ENCODE measurements around the gene IFI44L.

The IFI44L gene

DNA sequence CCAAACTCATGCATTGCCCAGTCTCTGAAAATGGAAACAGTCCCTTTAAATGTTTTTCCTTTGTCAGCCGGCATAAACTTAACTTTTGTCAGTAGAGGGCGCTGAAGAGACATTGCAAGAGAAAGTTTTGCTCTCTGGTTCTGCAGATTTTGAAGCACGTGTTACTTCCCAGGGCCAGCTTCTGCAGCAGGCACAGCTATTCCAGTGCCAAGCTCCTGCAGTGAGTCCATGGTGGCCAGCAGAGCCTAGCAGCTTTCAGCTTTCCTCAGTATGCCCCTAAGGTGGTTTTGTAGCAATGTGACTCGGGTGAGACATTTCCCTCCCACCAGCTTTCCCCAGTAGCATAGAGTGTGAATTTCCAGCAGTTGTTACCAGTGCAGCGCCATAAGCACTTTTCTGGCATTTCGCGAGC lies 2.6 kb upstream of the IFI44L start:
- peak; percentile 75 for DNase-seq (ENCODE audit: low read depth)
- TF ChIP-seq, protein P1, sequence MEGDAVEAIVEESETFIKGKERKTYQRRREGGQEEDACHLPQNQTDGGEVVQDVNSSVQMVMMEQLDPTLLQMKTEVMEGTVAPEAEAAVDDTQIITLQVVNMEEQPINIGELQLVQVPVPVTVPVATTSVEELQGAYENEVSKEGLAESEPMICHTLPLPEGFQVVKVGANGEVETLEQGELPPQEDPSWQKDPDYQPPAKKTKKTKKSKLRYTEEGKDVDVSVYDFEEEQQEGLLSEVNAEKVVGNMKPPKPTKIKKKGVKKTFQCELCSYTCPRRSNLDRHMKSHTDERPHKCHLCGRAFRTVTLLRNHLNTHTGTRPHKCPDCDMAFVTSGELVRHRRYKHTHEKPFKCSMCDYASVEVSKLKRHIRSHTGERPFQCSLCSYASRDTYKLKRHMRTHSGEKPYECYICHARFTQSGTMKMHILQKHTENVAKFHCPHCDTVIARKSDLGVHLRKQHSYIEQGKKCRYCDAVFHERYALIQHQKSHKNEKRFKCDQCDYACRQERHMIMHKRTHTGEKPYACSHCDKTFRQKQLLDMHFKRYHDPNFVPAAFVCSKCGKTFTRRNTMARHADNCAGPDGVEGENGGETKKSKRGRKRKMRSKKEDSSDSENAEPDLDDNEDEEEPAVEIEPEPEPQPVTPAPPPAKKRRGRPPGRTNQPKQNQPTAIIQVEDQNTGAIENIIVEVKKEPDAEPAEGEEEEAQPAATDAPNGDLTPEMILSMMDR (IDR thresholded peaks at IDR 0.05; ENCODE audit: low read depth, low read length, missing control alignments): peak; percentile 81
- no peak overlapping the region for H3K4me3 ChIP-seq (ENCODE audit: low read depth, low read length)

DNA sequence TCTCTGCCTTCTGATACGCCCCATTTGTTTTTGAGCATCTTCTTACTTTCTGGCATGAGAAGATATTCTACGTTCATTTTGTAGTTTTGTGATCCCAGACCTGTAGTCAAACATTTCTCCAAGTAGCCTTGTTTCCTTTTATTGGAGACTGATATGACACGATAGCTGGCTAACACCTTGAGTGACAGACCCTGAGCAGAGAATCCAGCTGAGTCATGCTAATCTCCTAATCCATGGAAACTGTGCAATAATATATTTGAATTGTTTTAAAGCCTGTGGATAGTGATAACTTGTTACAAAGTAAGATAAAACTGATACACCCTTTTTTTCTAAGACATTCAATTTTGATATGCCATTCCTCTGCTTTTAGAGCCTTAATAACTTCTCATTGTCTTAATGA lies 1.2 kb upstream of the IFI44L start:
- DNase-seq (ENCODE audit: low read depth): no peak
- TF ChIP-seq, protein P1 (IDR thresholded peaks at IDR 0.05; ENCODE audit: low read depth, low read length, missing control alignments): no peak
- H3K4me3 ChIP-seq (ENCODE audit: low read depth, low read length): no peak overlapping the region

DNA sequence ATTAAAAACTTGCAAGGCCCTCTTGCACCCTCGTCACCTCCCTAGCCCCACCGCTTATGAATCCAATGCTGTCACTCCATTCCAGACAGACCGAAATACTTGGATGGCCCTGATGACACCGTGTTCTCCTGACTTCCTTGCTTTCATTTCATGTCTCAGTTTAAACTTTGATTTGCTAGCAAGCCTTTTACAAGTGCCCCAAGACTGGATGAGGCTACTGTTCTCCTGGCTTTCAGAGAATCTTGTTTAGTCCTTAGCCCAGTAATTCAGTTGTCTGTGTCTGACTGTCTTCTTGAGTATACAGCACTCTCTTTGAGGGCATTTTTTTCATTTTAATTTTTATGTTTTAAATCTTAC lies 824 bp upstream of the IFI44L start:
- DNase-seq (ENCODE audit: low read depth): no peak
- no peak overlapping the region for H3K4me3 ChIP-seq (ENCODE audit: low read depth, low read length)
- TF ChIP-seq, protein P1 (IDR thresholded peaks at IDR 0.05; ENCODE audit: low read depth, low read length, missing control alignments): no peak

DNA sequence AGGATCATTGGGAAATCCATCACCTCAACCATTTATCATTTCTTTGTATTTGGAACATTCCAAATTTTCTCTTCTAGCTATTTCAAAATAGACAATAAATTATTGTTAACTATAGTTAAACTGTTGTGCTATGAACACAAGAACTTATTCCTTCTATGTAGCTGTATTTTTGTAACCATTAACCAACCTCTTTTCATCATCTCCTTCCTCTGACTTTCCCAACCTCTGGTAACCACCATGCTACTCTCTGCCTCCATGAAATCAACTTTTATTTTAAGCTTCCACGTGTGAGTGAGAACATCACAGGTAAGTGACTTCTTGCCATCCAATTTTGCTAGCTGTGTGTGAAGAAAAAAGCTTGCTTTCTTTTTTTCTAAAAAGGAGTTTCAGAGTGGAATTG lies 418 bp downstream of the IFI44L start:
- H3K4me3 ChIP-seq (ENCODE audit: low read depth, low read length): peak overlapping the region; percentile 68
- no peak for DNase-seq (ENCODE audit: low read depth)
- TF ChIP-seq, protein P1 (IDR thresholded peaks at IDR 0.05; ENCODE audit: low read depth, low read length, missing control alignments): no peak

DNA sequence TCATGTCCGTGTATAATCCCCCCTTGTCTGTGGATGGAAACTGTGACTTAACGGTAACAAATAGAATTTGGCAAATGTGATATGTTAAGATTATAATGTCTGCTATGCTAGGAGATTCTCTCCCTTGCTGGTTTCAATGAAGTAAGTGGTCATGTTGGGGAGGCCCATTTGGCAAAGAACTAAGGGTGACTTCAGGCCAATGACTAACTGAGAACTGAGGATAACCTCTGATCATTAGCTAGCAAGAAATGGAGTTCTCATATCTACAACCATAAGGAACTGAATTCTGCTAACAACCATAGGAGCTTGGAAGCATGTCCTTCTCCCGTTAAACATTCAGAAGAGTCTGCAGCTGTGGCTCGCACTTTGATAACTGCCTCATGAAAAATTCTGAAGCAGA lies 2.3 kb downstream of the IFI44L start:
- TF ChIP-seq, protein P1 (IDR thresholded peaks at IDR 0.05; ENCODE audit: low read depth, low read length, missing control alignments): no peak
- H3K4me3 ChIP-seq (ENCODE audit: low read depth, low read length): peak overlapping the region; percentile 68
- no peak for DNase-seq (ENCODE audit: low read depth)

DNA sequence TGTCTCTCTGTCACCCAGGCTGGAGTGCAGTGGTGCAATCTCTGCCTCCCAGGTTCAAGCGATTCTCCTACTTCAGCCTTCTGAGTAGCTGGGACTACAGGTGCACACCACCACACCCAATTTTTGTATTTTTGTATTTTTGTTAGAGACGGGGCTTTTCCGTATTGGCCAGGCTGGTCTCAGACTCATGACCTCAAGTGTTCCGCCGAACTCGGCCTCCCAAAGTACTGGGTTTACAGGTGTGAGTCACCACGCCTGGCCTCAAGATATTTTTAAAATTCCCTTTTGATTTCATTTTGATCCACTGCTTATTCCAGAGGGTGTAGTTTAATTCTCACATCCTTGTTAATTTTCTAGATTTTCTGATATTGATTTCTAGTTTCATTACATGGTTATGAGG lies 3.8 kb downstream of the IFI44L start:
- DNase-seq (ENCODE audit: low read depth): no peak
- TF ChIP-seq, protein P1 (IDR thresholded peaks at IDR 0.05; ENCODE audit: low read depth, low read length, missing control alignments): no peak
- peak overlapping the region; percentile 68; the same call in 1 of the 2 replicates for H3K4me3 ChIP-seq (ENCODE audit: low read depth, low read length)

DNA sequence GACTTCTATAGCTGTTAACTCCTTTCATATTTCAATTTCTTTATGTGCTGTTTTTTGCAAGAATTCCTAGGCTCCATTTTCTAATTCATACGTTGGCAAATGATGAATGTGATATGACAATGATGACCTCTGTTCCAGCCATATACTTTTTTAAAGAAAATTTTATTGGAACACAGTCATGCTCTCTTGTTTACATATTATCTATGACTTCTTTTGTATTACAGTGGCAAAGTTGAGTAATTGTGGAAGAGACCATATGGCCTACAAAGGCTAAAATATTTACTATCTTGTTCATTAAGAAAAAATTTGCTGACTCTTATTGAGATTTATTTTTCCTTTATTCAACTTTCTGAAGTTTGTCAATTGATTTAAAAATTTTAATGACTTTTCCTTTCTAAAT lies 7.1 kb downstream of the IFI44L start:
- TF ChIP-seq, protein P1 (IDR thresholded peaks at IDR 0.05; ENCODE audit: low read depth, low read length, missing control alignments): no peak
- no peak for DNase-seq (ENCODE audit: low read depth)
- no peak overlapping the region for H3K4me3 ChIP-seq (ENCODE audit: low read depth, low read length)

All from GM12864 (cell line).